ENCODE data around the gene PRXL2B.

DNA sequence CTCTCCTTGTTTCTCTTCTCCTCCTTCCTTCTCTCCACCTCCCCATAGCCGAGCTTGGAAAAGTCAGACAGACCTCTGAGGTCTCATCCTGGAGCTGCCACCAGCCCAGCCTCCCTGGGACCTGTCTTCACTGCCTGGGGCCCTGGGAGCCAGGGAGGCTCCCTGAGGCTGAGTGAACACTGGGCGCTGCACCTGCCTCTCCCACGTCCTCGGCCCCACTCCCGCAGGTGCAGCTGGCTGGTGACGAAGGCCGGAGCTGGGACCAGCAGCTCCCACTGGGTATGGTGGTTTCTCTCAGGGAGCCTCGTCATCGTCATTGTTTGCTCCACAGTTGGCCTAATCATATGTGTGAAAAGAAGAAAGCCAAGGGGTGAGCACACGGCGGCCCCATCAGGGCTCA, 25.1 kb upstream of the PRXL2B start:
- TF ChIP-seq, protein P1, sequence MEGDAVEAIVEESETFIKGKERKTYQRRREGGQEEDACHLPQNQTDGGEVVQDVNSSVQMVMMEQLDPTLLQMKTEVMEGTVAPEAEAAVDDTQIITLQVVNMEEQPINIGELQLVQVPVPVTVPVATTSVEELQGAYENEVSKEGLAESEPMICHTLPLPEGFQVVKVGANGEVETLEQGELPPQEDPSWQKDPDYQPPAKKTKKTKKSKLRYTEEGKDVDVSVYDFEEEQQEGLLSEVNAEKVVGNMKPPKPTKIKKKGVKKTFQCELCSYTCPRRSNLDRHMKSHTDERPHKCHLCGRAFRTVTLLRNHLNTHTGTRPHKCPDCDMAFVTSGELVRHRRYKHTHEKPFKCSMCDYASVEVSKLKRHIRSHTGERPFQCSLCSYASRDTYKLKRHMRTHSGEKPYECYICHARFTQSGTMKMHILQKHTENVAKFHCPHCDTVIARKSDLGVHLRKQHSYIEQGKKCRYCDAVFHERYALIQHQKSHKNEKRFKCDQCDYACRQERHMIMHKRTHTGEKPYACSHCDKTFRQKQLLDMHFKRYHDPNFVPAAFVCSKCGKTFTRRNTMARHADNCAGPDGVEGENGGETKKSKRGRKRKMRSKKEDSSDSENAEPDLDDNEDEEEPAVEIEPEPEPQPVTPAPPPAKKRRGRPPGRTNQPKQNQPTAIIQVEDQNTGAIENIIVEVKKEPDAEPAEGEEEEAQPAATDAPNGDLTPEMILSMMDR (IDR thresholded peaks at IDR 0.05 in 2 of 3, conservative IDR thresholded peaks at IDR 0.05 in 1 of 3; ENCODE audit: borderline replicate concordance in 1 of 3, insufficient read depth in 1 of 3, low read depth in 2 of 3, low read length in 2 of 3) = no peak
- TF ChIP-seq POLR2A (IDR thresholded peaks at IDR 0.05; ENCODE audit: borderline replicate concordance, extremely low read depth, insufficient read depth, insufficient read length) (no peak), EZH2 (IDR thresholded peaks at IDR 0.05) (no peak), ZFX (IDR thresholded peaks at IDR 0.05) (no peak)
- TF ChIP-seq, protein P2, sequence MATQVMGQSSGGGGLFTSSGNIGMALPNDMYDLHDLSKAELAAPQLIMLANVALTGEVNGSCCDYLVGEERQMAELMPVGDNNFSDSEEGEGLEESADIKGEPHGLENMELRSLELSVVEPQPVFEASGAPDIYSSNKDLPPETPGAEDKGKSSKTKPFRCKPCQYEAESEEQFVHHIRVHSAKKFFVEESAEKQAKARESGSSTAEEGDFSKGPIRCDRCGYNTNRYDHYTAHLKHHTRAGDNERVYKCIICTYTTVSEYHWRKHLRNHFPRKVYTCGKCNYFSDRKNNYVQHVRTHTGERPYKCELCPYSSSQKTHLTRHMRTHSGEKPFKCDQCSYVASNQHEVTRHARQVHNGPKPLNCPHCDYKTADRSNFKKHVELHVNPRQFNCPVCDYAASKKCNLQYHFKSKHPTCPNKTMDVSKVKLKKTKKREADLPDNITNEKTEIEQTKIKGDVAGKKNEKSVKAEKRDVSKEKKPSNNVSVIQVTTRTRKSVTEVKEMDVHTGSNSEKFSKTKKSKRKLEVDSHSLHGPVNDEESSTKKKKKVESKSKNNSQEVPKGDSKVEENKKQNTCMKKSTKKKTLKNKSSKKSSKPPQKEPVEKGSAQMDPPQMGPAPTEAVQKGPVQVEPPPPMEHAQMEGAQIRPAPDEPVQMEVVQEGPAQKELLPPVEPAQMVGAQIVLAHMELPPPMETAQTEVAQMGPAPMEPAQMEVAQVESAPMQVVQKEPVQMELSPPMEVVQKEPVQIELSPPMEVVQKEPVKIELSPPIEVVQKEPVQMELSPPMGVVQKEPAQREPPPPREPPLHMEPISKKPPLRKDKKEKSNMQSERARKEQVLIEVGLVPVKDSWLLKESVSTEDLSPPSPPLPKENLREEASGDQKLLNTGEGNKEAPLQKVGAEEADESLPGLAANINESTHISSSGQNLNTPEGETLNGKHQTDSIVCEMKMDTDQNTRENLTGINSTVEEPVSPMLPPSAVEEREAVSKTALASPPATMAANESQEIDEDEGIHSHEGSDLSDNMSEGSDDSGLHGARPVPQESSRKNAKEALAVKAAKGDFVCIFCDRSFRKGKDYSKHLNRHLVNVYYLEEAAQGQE (IDR thresholded peaks at IDR 0.05; ENCODE audit: low read depth) = no peak

Data from HCT116 (cell line).